Gastroesophageal sphincter (tissue), 4 donors: ENCODE results near the gene ANKFY1. TPM values are rescaled to one million over a fixed set of nuclear protein-coding genes. Genes with fewer than 3 reads are reported as not detected.
A peak's percentile ranks its signal among the peaks of the same experiment; 100 is the strongest.

ENCODE experiments used
- ATAC-seq: fragments of 150-250 bp; one replicate; pipeline ENCODE4 v1.9.1; 2016; ENCODE audit warnings: mild to moderate bottlenecking, moderate library complexity
- H3K27ac ChIP-seq, 4 donors: fragments of 200-600 bp; sonication (generic) in 3 of 4; 1 replicate in 3 of 4; 2 replicates in 1 of 4; pipeline ENCODE4 v1.5.1; 2016 to 2019
- H3K27me3 ChIP-seq: fragments of 200-600 bp; sonication (generic); one replicate; pipeline ENCODE4 v1.5.1; 2019
- H3K36me3 ChIP-seq, 2 donors: fragments of 200-600 bp; sonication (generic); one replicate each; pipeline ENCODE4 v1.5.1; 2019; ENCODE audit warnings: control low read depth in 1 of 2
- H3K4me1 ChIP-seq, 3 donors: fragments of 200-600 bp; sonication (generic); 1 replicate in 2 of 3; 2 replicates in 1 of 3; pipeline ENCODE4 v1.5.1; 2016 to 2019; ENCODE audit warnings: control low read depth in 2 of 3
- H3K4me3 ChIP-seq, 2 donors: fragments of 200-600 bp; sonication (generic); one replicate each; pipeline ENCODE4 v1.5.1; 2019; ENCODE audit warnings: mild to moderate bottlenecking in 1 of 2, moderate library complexity in 1 of 2
- H3K9me3 ChIP-seq, 3 donors: fragments of 200-600 bp; sonication (generic); one replicate each; pipeline ENCODE4 v1.5.1; 2017 to 2019; ENCODE audit warnings: control low read depth in 2 of 3
- CTCF ChIP-seq, 4 experiments: fragments of 200-600 bp in 2 of 4; fragments of 450-650 bp in 2 of 4; sonication (generic) in 1 of 4; IDR thresholded peaks; one replicate each; pipeline ENCODE4 v1.5.1; 2017 to 2019; ENCODE audit warnings: antibody characterized with exemption in 4 of 4, mild to moderate bottlenecking in 2 of 4, moderate library complexity in 2 of 4
- EP300 ChIP-seq: sonication (generic); formaldehyde crosslinking; IDR thresholded peaks from one replicate; pipeline ENCODE4 v1.6.1; 2017; ENCODE audit warnings: antibody characterized with exemption, mild to moderate bottlenecking
- POLR2A ChIP-seq, 2 donors: fragments of 450-650 bp; IDR thresholded peaks; one replicate each; pipeline ENCODE4 v1.6.1; 2017; ENCODE audit warnings: antibody characterized with exemption in 2 of 2, mild to moderate bottlenecking in 2 of 2, moderate library complexity in 1 of 2
- POLR2AphosphoS5 ChIP-seq: sonication (generic); formaldehyde crosslinking; IDR thresholded peaks from one replicate; pipeline ENCODE4 v1.6.1; 2017; ENCODE audit warnings: antibody characterized with exemption
- WGBS, 2 donors: methylation state at CpG; one replicate each; pipeline ENCODE4 v1.1.5; 2018; ENCODE audit warnings: low coverage in 1 of 2; 5-methylcytosine and 5-hydroxymethylcytosine counted together
- total RNA-seq, 4 donors: library from RNA; depleted of rRNA; stranded (reverse); fragments of >200 nt; gene quantifications; one replicate each; pipeline ENCODE4 v1.1.0, GENCODE V29; 2016

The ANKFY1 gene
- total RNA-seq, 4 donors from 2014 or later = 22.4 to 46.4 (median 40.2) TPM

DNA sequence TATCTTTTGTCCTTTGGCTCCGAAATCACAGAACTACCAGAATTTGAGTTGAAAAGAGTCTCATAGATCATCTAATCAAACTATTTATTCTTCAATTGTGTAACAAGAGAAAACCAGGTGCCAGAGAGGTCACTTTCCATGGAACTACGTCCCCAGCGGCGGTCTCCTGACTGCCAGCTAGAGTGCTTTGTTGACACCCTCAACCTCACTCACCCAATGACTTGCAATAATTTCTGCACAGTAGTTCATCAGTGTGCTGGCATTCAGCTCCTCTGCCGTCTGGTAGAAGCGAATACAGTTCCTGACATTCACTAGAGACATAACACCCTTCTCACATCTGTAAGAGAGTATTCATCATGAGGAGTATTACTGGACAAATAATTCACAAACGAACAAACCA is 54.2 kb downstream of the ANKFY1 start:
- no peak overlapping the region for H3K4me3 ChIP-seq
- peaks cover 0 to 17% (median 0%) of the 10 kb centered on the region in 3 donors for H3K4me1 ChIP-seq
- WGBS, 2 donors = 77 to 93% methylated on average over 6 of the region's 7 CpGs
- no peaks in the 10 kb centered on the region for H3K27me3 ChIP-seq
- ATAC-seq = no peak
- TF ChIP-seq EP300 (no peak), POLR2AphosphoS5 (no peak), POLR2A (IDR thresholded peaks at IDR 0.05) (no peak), CTCF (IDR thresholded peaks at IDR 0.05) (no peak)
- peaks cover 0 to 69% of the 10 kb centered on the region in 2 donors for H3K36me3 ChIP-seq
- no peaks in the 10 kb centered on the region for H3K9me3 ChIP-seq
- H3K27ac ChIP-seq = peak overlapping the region in 1 of 4 donors; percentile 90

- WGBS, 2 donors = 71% methylated on average over 1 of the region's 4 CpGs; no CpG with 5 or more reads in 1 of the 2 donors
- no peak for ATAC-seq
- TF ChIP-seq POLR2AphosphoS5 (no peak), EP300 (no peak), POLR2A (IDR thresholded peaks at IDR 0.05) (no peak), CTCF (IDR thresholded peaks at IDR 0.05) (no peak)
- Histone ChIP-seq H3K27ac (peak overlapping the region in 1 of 4 donors; percentile 90), H3K4me3 (no peak overlapping the region), H3K27me3 (no peaks in the 10 kb centered on the region), H3K36me3 (peaks cover 0 to 67% of the 10 kb centered on the region in 2 donors), H3K4me1 (peaks cover 0 to 19% (median 5%) of the 10 kb centered on the region in 3 donors), H3K9me3 (no peaks in the 10 kb centered on the region)
These were observed 55.5 kb downstream of the ANKFY1 start for GRCh38 chr17:4208238-4208637.

DNA sequence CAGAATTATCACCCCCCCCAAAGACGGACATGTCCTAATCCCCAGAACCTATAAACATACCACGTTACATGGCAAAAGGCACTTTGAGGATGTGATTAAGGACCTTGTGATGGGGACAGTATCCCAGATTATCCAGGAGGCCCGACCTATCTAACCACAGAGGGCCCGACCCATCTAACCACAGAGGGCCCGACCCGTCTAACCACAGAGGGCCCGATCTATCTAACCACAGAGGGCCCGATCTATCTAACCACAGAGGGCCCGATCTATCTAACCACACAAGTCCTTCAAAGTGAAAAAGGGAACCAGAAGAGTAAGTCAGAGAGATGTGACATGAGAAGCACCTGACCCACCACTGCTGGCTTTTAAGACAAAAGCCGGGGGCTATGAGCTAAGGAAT is 56.8 kb downstream of the ANKFY1 start:
- no peak for TF ChIP-seq POLR2A (IDR thresholded peaks at IDR 0.05)
- no peak for TF ChIP-seq EP300
- TF ChIP-seq CTCF (IDR thresholded peaks at IDR 0.05) = no peak
- no peak for TF ChIP-seq POLR2AphosphoS5
- Histone ChIP-seq H3K27me3 (no peaks in the 10 kb centered on the region), H3K27ac (peak overlapping the region in 1 of 4 donors; percentile 90), H3K4me1 (peaks cover 0 to 19% (median 5%) of the 10 kb centered on the region in 3 donors), H3K4me3 (no peak overlapping the region), H3K9me3 (no peaks in the 10 kb centered on the region), H3K36me3 (peaks cover 0 to 56% of the 10 kb centered on the region in 2 donors)
- ATAC-seq = no peak
- WGBS, 2 donors = 43 to 81% methylated on average over 1 to 3 of the region's 10 CpGs

- H3K27ac ChIP-seq = peak overlapping the region; percentile 76 to 92 (median 90)
- WGBS, 2 donors = 68 to 72% methylated on average over 4 of the region's 4 CpGs
These were observed 57.9 kb downstream of the ANKFY1 start for GRCh38 chr17:4205917-4206316.

More at GRCh38 chr17:4205917-4206316, 57.9 kb downstream of the ANKFY1 start:
- H3K27me3 ChIP-seq = no peaks in the 10 kb centered on the region
- ATAC-seq = no peak
- peaks cover 0 to 19% (median 5%) of the 10 kb centered on the region in 3 donors for H3K4me1 ChIP-seq
- no peaks in the 10 kb centered on the region for H3K9me3 ChIP-seq
- no peak overlapping the region for H3K4me3 ChIP-seq
- no peak for TF ChIP-seq EP300
- TF ChIP-seq POLR2AphosphoS5 = no peak
- no peak for TF ChIP-seq POLR2A (IDR thresholded peaks at IDR 0.05)
- no peak for TF ChIP-seq CTCF (IDR thresholded peaks at IDR 0.05)
- H3K36me3 ChIP-seq = peaks cover 0 to 53% of the 10 kb centered on the region in 2 donors
